SH-SY5Y (cell line): ENCODE data around the gene NECTIN3.

ENCODE experiments used
- GATA2 ChIP-seq: IDR thresholded peaks from 2 replicates; pipeline ENCODE4 v1.6.1; 2011; ENCODE audit warnings: mild to moderate bottlenecking, low read depth, low read length
- GATA3 ChIP-seq: IDR thresholded peaks from 2 replicates; pipeline ENCODE4 v1.6.1; 2011; ENCODE audit warnings: low read depth, mild to moderate bottlenecking, low read length, moderate library complexity

DNA sequence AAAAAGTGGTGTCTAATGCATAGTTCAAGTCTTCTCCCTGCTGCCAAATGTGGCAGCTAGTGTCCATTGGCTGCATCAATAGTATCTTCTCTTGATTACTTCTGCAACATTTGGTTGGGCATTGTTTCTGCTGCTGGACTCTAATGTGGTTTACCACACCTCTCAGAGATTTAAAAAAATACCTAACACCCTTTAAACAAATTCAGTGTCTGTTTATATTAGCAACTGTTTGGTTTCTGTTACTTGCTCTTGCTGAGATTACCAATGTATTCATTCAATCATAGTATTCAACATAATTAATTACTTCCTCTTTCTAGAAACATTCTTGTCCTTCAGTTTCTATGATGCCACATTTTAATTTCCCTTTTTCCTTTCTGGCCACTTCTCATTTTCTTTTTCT lies 20.3 kb upstream of the NECTIN3 start:
- TF ChIP-seq GATA2 (no peak), GATA3 (no peak)
